ENCODE data around the gene SLC35G3. TPM values are rescaled to one million over a fixed set of nuclear protein-coding genes. Genes with fewer than 3 reads are reported as not detected.

SLC35G3 gene
- polyA plus RNA-seq, 1 donor (not counting 4 experiments of a cell fraction or from before 2014, with no cell fraction given) = not detected

DNA sequence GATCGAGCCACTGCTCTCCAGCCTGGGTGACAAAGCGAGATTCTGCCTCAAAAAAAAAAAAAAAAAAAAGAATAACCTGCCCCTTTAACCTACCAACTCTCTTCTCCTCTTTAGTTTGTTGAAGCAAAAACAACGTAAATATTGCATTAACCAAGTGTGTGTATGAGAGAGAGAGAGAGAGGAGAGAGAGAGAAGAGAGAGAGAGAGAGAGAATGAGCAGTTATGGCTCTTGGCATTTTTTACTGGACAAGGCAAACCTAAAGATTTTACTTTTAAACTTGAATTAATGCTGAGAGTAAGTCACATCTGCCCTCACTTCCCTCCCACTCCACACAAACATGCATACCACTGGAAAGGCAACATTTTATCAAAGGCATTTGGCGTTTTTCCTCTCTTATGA, 45.6 kb upstream of the SLC35G3 start:
- no peaks in the 10 kb centered on the region for H4K20me1 ChIP-seq (ENCODE audit: control insufficient read depth, extremely low read depth, insufficient read depth, low read length)
- FAIRE-seq (no peak), DNase-seq (ENCODE audit: low read depth, low spot score) (no peak)
- H3K4me2 ChIP-seq (ENCODE audit: control insufficient read depth, extremely low read depth, insufficient read depth, low read depth, low read length) = peak overlapping the region; percentile 1
- no peak overlapping the region for H2AFZ ChIP-seq (ENCODE audit: control insufficient read depth, low read length)
- no peak overlapping the region for H3K9ac ChIP-seq (ENCODE audit: control insufficient read depth, extremely low read depth, insufficient read depth, low read length)
- H3K9me1 ChIP-seq (ENCODE audit: control insufficient read depth, extremely low read depth, insufficient read depth, low read length) = no peaks in the 10 kb centered on the region
- H3K9me3 ChIP-seq (ENCODE audit: control insufficient read depth, low read depth, low read length) = no peaks in the 10 kb centered on the region
- no peak overlapping the region for H3K27ac ChIP-seq (ENCODE audit: control insufficient read depth, insufficient read depth, low read length)
- TF ChIP-seq EZH2 (IDR thresholded peaks at IDR 0.05; ENCODE audit: low read length) = no peak
- TF ChIP-seq, protein P1, sequence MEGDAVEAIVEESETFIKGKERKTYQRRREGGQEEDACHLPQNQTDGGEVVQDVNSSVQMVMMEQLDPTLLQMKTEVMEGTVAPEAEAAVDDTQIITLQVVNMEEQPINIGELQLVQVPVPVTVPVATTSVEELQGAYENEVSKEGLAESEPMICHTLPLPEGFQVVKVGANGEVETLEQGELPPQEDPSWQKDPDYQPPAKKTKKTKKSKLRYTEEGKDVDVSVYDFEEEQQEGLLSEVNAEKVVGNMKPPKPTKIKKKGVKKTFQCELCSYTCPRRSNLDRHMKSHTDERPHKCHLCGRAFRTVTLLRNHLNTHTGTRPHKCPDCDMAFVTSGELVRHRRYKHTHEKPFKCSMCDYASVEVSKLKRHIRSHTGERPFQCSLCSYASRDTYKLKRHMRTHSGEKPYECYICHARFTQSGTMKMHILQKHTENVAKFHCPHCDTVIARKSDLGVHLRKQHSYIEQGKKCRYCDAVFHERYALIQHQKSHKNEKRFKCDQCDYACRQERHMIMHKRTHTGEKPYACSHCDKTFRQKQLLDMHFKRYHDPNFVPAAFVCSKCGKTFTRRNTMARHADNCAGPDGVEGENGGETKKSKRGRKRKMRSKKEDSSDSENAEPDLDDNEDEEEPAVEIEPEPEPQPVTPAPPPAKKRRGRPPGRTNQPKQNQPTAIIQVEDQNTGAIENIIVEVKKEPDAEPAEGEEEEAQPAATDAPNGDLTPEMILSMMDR (optimal IDR thresholded peaks at IDR 0.05 in 1 of 3, IDR thresholded peaks at IDR 0.05 in 1 of 3, conservative IDR thresholded peaks at IDR 0.05 in 1 of 3; ENCODE audit: extremely low read depth in 1 of 3, insufficient read depth in 2 of 3, low read length in 3 of 3) = no peak
- dilution Hi-C loops (cut with MboI; ENCODE audit: extremely low pct_ligation_motif_present, low sequenced_read_pairs) = no loop called here
- H3K4me1 ChIP-seq (ENCODE audit: control insufficient read depth, extremely low read depth, insufficient read depth, low read length) = peaks cover 32% of the 10 kb centered on the region
- no peaks in the 10 kb centered on the region for H3K36me3 ChIP-seq (ENCODE audit: control insufficient read depth in 2 of 2, extremely low read depth in 1 of 2, insufficient read depth in 2 of 2, low read length in 2 of 2)
- no peak overlapping the region for H3K4me3 ChIP-seq (ENCODE audit: control insufficient read depth in 2 of 3, extremely low read depth in 1 of 3, insufficient read depth in 2 of 3, low read depth in 1 of 3, low read length in 3 of 3)
- H3K79me2 ChIP-seq (ENCODE audit: control insufficient read depth, insufficient read depth, low read length) = peaks cover 17% of the 10 kb centered on the region
- no peaks in the 10 kb centered on the region for H3K27me3 ChIP-seq (ENCODE audit: control insufficient read depth, extremely low read depth, insufficient read depth, low read length)

DNA sequence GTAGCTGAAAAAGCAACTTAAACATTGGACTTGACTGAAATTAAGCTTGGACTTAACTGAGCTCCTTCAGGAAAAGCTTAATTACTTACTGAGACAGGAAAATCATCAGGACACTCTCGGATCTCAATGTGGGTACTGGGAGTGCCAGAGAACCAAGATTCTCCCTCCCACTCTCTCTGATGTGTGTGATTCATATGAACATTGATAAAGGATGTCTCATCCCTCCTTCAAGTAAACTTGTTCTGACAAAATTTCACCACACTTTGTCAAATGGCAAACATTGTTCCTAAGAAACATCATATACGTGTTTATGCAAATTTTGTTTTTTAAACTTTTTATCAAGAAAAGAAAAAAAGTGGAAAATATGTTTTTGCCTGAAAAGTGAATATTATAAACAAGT, 44.6 kb upstream of the SLC35G3 start:
- Histone ChIP-seq H3K4me3 (ENCODE audit: control insufficient read depth in 2 of 3, extremely low read depth in 1 of 3, insufficient read depth in 2 of 3, low read depth in 1 of 3, low read length in 3 of 3) (no peak overlapping the region), H3K27ac (ENCODE audit: control insufficient read depth, insufficient read depth, low read length) (peak overlapping the region; percentile 68), H3K9me1 (ENCODE audit: control insufficient read depth, extremely low read depth, insufficient read depth, low read length) (no peaks in the 10 kb centered on the region), H4K20me1 (ENCODE audit: control insufficient read depth, extremely low read depth, insufficient read depth, low read length) (no peaks in the 10 kb centered on the region), H3K9ac (ENCODE audit: control insufficient read depth, extremely low read depth, insufficient read depth, low read length) (no peak overlapping the region), H3K9me3 (ENCODE audit: control insufficient read depth, low read depth, low read length) (no peaks in the 10 kb centered on the region), H3K36me3 (ENCODE audit: control insufficient read depth in 2 of 2, extremely low read depth in 1 of 2, insufficient read depth in 2 of 2, low read length in 2 of 2) (no peaks in the 10 kb centered on the region), H2AFZ (ENCODE audit: control insufficient read depth, low read length) (no peak overlapping the region), H3K4me1 (ENCODE audit: control insufficient read depth, extremely low read depth, insufficient read depth, low read length) (peaks cover 30% of the 10 kb centered on the region), H3K79me2 (ENCODE audit: control insufficient read depth, insufficient read depth, low read length) (peaks cover 12% of the 10 kb centered on the region), H3K4me2 (ENCODE audit: control insufficient read depth, extremely low read depth, insufficient read depth, low read depth, low read length) (peak overlapping the region; percentile 37), H3K27me3 (ENCODE audit: control insufficient read depth, extremely low read depth, insufficient read depth, low read length) (no peaks in the 10 kb centered on the region)
- dilution Hi-C loops (cut with MboI; ENCODE audit: extremely low pct_ligation_motif_present, low sequenced_read_pairs) = no loop called here
- peak; percentile 90 for FAIRE-seq
- DNase-seq (ENCODE audit: low read depth, low spot score) = no peak
- TF ChIP-seq EZH2 (IDR thresholded peaks at IDR 0.05; ENCODE audit: low read length) = no peak
- TF ChIP-seq, protein P1 (optimal IDR thresholded peaks at IDR 0.05 in 1 of 3, IDR thresholded peaks at IDR 0.05 in 1 of 3, conservative IDR thresholded peaks at IDR 0.05 in 1 of 3; ENCODE audit: extremely low read depth in 1 of 3, insufficient read depth in 2 of 3, low read length in 3 of 3) = no peak

All from keratinocyte (primary cell).